ENCODE measurements around the gene SYT17. TPM values are rescaled to one million over a fixed set of nuclear protein-coding genes. Genes with fewer than 3 reads are reported as not detected.

SYT17 gene
- total and polyA plus RNA-seq, 12 donors, result 1.1 to 6.5 (median 3.1) TPM

GRCh38 chr16:19196871-19197270 is 28.8 kb downstream of the SYT17 start:
- Histone ChIP-seq H3K27ac (no peak overlapping the region), H3K36me3 (replicated peaks in 1 of 2) (no peaks in the 10 kb centered on the region), H3K9me3 (replicated peaks in 1 of 3) (no peaks in the 10 kb centered on the region), H3K4me1 (replicated peaks in 1 of 2) (no peaks in the 10 kb centered on the region), H3K4me3 (no peak overlapping the region), H3K27me3 (no peaks in the 10 kb centered on the region)
- WGBS, 4 donors, result 56 to 78% (median 71%) methylated on average over 6 of the region's 6 CpGs
- intact Hi-C loops (cut with DNase I), result no loop called here
- no peak for DNase-seq
- TF ChIP-seq POLR2A (IDR thresholded peaks at IDR 0.05), result no peak

GRCh38 chr16:19203374-19203966 is 35.4 kb downstream of the SYT17 start:
- no peak for DNase-seq
- no peak for TF ChIP-seq POLR2A (IDR thresholded peaks at IDR 0.05)
- TF ChIP-seq CTCF (IDR thresholded peaks at IDR 0.05), result no peak
- H3K4me3 ChIP-seq, result no peak overlapping the region
- 69 to 84% (median 81%) methylated on average over 12 of the region's 12 CpGs for WGBS, 4 donors
- no peaks in the 10 kb centered on the region for H3K9me3 ChIP-seq (replicated peaks in 1 of 3)
- no peaks in the 10 kb centered on the region for H3K4me1 ChIP-seq (replicated peaks in 1 of 2)
- no peaks in the 10 kb centered on the region for H3K36me3 ChIP-seq (replicated peaks in 1 of 2)
- H3K27ac ChIP-seq, result no peak overlapping the region
- H3K27me3 ChIP-seq, result no peaks in the 10 kb centered on the region
- intact Hi-C loops (cut with DNase I), result no loop called here

- no peak for TF ChIP-seq CTCF (IDR thresholded peaks at IDR 0.05)
- no peak for TF ChIP-seq POLR2A (IDR thresholded peaks at IDR 0.05)
- 68 to 70% (median 69%) methylated on average over 9 of the region's 9 CpGs for WGBS, 4 donors
- Histone ChIP-seq H3K9me3 (replicated peaks in 1 of 3) (no peaks in the 10 kb centered on the region), H3K4me3 (no peak overlapping the region), H3K27ac (no peak overlapping the region), H3K4me1 (replicated peaks in 1 of 2) (no peaks in the 10 kb centered on the region), H3K36me3 (replicated peaks in 1 of 2) (no peaks in the 10 kb centered on the region), H3K27me3 (no peaks in the 10 kb centered on the region)
- intact Hi-C loops (cut with DNase I), result no loop called here
- no peak for DNase-seq
Observed at GRCh38 chr16:19210280-19210924, 42.4 kb downstream of the SYT17 start.

- TF ChIP-seq POLR2A (IDR thresholded peaks at IDR 0.05) (no peak), CTCF (IDR thresholded peaks at IDR 0.05) (no peak)
- H3K4me3 ChIP-seq, result no peak overlapping the region
- no peak overlapping the region for H3K27ac ChIP-seq
- no peaks in the 10 kb centered on the region for H3K9me3 ChIP-seq (replicated peaks in 1 of 3)
- 65 to 75% (median 69%) methylated on average over 12 of the region's 12 CpGs for WGBS, 4 donors
- no peaks in the 10 kb centered on the region for H3K4me1 ChIP-seq (replicated peaks in 1 of 2)
- intact Hi-C loops (cut with DNase I), result no loop called here
- H3K36me3 ChIP-seq (replicated peaks in 1 of 2), result no peaks in the 10 kb centered on the region
- DNase-seq, result no peak
- no peaks in the 10 kb centered on the region for H3K27me3 ChIP-seq
Observed at GRCh38 chr16:19210968-19211367, 42.9 kb downstream of the SYT17 start.

GRCh38 chr16:19212059-19212458 is 44.0 kb downstream of the SYT17 start:
- Histone ChIP-seq H3K9me3 (replicated peaks in 1 of 3) (no peaks in the 10 kb centered on the region), H3K4me1 (replicated peaks in 1 of 2) (no peaks in the 10 kb centered on the region), H3K27me3 (no peaks in the 10 kb centered on the region), H3K4me3 (no peak overlapping the region), H3K36me3 (replicated peaks in 1 of 2) (no peaks in the 10 kb centered on the region), H3K27ac (no peak overlapping the region)
- WGBS, 4 donors, result 80 to 85% (median 84%) methylated on average over 4 to 5 of the region's 5 CpGs
- DNase-seq, result no peak
- no peak for TF ChIP-seq CTCF (IDR thresholded peaks at IDR 0.05)
- TF ChIP-seq POLR2A (IDR thresholded peaks at IDR 0.05), result no peak
- intact Hi-C loops (cut with DNase I), result no loop called here

Measured in adrenal gland (tissue), 12 donors.